T-helper 22 cell (primary cell): ENCODE measurements around the gene TFPT.

Experiments used
- DNase-seq: peaks from one replicate; pipeline ENCODE4 v3.0.0-alpha.2; 2020; ENCODE audit warnings: low read depth

TFPT gene

DNA sequence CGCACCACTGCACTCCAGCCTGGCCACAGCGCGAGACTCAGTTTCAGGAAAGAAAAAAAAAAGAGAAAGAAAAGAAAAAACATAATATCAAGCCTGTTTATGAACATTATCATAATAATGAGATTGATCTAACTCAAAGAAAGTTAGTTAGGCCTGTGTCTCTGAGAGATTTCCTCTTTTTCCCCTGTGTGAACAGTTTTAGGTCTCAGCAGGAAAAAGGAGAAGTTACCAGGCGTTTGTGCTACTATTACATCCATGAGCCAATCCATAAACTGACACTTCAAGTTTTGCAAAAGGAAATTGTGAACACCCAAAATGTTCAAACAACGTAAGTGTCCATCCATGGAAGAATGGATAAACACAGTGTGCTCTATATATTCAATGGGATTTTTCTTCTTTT is 38.1 kb downstream of the TFPT start:
- DNase-seq = no peak

DNA sequence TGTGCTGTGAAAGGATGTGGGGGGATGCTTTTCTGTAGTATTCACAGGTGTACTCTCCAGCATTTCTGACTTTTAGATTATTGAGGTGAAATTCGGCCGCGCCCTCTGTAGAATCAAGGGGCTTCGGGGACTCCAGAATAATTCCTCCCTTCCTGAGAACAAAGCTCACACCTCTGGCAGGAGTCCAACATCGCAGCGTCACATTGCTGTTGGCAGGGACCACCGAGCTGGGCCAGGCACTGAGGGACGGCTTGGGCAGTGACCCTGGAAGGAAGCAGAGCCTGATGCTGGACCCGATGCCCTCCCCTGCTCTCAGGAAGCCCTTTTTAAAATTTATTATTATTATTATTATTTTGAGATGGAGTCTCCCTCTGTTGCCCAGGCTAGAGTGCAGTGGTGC is 40.6 kb downstream of the TFPT start:
- DNase-seq = no peak

DNA sequence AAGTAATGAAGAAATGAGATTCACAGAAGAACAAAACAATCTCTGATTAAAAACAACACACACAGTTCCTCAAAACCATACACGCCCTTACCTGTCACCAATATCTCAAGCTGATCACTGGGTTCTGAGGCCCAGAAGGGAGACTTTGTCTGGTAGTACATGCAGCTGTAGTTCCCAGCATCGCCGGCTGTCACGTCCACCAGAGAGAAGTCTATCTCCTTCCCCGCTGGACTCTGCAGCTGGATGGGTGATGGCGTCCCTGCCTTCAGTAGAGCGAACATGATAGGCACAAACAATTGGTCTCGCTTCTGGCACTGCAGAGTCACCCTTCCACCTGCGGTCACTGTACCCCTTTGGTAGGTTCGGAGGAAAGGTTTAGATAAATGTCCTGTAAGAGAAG is 41.6 kb downstream of the TFPT start:
- no peak for DNase-seq

DNA sequence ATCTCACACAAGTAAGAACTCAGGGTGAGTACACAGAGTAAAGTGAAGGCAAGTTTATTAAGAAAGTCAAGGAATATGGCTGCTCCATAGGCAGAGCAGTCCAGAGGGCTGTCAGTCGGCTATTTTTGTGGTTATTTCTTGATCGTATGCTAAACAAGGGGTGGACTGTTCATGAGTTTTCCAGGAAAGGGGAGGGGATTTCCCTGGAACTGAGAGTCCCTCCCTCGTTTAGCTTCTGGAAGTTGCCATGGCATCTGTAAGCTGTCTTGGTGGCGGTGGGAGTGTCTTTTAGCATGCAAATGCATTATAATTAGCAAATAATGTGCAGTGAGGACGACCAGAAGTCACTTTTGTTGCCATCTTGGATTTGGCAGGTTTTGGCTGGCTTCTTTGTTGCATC is 46.0 kb downstream of the TFPT start:
- no peak for DNase-seq

DNA sequence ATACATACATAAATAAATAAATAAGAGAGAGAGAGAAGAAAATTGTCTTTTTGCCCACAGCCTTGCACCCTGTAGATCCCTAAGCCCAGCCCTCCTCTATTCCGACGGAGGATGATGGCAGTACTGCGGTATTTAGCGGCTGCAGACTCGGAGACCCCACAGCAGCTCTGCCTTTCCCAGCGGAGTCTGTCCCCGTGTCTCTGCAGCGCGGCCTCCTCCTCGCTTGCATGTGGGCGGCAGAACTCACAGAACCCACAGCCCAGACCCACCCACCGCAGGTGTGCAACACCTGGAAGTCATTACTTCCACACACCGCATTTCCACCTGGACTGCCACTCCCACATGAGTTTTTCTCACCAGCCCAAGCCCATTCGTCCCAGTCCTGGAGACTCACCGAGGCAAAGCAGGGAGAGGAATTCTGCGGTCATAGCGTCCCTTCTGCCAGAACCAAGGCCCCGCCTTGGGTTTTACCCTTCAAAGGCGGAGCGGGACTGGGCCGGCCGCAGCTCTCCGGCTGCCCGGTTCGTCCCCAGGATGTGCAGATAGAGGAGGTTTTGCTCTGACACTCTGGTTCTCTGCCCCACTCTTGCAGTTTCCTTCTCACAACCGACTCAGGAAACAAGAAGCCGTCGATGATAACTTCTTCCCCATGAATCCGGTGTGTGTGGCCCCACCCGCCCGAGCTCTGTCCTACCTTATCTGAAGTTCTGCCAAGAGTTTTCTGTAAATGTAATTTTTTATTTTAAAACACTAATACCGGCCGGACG is 51.9 kb downstream of the TFPT start, which contains the start of gene VSTM1:
Gene VSTM1, minus strand, starts transcription at position 548 of the 767 bp plus-strand sequence. Its CDS starts 120 bp downstream, at position 428.
- no peak for DNase-seq

DNA sequence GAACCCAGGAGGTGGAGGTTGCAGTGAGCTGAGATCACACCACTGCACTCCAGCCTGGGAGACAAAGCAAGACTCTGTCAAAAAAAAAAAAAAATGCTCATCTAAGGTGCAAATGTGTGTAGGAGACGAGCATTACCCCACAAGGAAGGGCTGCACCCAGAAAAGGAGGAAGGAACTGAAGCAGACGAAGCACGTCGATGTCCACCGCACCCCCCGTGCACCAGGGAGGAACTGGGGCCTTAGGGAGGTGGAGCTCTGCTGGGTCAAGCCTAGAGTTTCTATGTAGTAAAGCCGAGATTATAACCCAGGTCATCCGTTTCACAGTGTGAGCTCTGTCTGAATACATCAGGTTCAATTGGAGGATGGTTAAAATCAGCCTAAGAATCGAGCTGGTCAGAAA is 52.8 kb downstream of the TFPT start:
- no peak for DNase-seq
